ENCODE measurements around the gene GALNT2.

GALNT2 gene

GRCh38 chr1:230091473-230092231, 24.6 kb downstream of the GALNT2 start:
- no peak for TF ChIP-seq CTCF (IDR thresholded peaks at IDR 0.05; ENCODE audit: control insufficient read depth, insufficient read depth, low read depth, low read length, missing control alignments)
- no peak overlapping the region for H3K4me3 ChIP-seq (ENCODE audit: control insufficient read depth, low read depth, low read length)
- no peak for DNase-seq (ENCODE audit: low read depth)

GRCh38 chr1:230094746-230095145, 27.7 kb downstream of the GALNT2 start:
- no peak for TF ChIP-seq CTCF (IDR thresholded peaks at IDR 0.05; ENCODE audit: control insufficient read depth, insufficient read depth, low read depth, low read length, missing control alignments)
- DNase-seq (ENCODE audit: low read depth): no peak
- H3K4me3 ChIP-seq (ENCODE audit: control insufficient read depth, low read depth, low read length): no peak overlapping the region

- no peak overlapping the region for H3K4me3 ChIP-seq (ENCODE audit: control insufficient read depth, low read depth, low read length)
- TF ChIP-seq CTCF (IDR thresholded peaks at IDR 0.05; ENCODE audit: control insufficient read depth, insufficient read depth, low read depth, low read length, missing control alignments): no peak
- DNase-seq (ENCODE audit: low read depth): no peak
These were observed 28.9 kb downstream of the GALNT2 start for GRCh38 chr1:230095938-230096337.

- no peak for DNase-seq (ENCODE audit: low read depth)
- no peak for TF ChIP-seq CTCF (IDR thresholded peaks at IDR 0.05; ENCODE audit: control insufficient read depth, insufficient read depth, low read depth, low read length, missing control alignments)
- H3K4me3 ChIP-seq (ENCODE audit: control insufficient read depth, low read depth, low read length): no peak overlapping the region
These were observed 30.3 kb downstream of the GALNT2 start for GRCh38 chr1:230097370-230097769.

- DNase-seq (ENCODE audit: low read depth): no peak
- H3K4me3 ChIP-seq (ENCODE audit: control insufficient read depth, low read depth, low read length): no peak overlapping the region
- no peak for TF ChIP-seq CTCF (IDR thresholded peaks at IDR 0.05; ENCODE audit: control insufficient read depth, insufficient read depth, low read depth, low read length, missing control alignments)
These were observed 31.7 kb downstream of the GALNT2 start for GRCh38 chr1:230098723-230099122.

GRCh38 chr1:230099465-230099864, 32.4 kb downstream of the GALNT2 start:
- DNase-seq (ENCODE audit: low read depth): no peak
- no peak overlapping the region for H3K4me3 ChIP-seq (ENCODE audit: control insufficient read depth, low read depth, low read length)
- TF ChIP-seq CTCF (IDR thresholded peaks at IDR 0.05; ENCODE audit: control insufficient read depth, insufficient read depth, low read depth, low read length, missing control alignments): no peak
